ENCODE measurements around the gene TNPO3. TPM values are rescaled to one million over a fixed set of nuclear protein-coding genes. Genes with fewer than 3 reads are reported as not detected.
"Not testable (repeated sequence)": the region's sequence is repeated elsewhere in the genome, so short reads cannot be mapped to it uniquely, and the experiment has no call there.

Gene TNPO3
- total RNA-seq, 2 donors from 2014 or later, result 36.8 to 46.6 TPM

DNA sequence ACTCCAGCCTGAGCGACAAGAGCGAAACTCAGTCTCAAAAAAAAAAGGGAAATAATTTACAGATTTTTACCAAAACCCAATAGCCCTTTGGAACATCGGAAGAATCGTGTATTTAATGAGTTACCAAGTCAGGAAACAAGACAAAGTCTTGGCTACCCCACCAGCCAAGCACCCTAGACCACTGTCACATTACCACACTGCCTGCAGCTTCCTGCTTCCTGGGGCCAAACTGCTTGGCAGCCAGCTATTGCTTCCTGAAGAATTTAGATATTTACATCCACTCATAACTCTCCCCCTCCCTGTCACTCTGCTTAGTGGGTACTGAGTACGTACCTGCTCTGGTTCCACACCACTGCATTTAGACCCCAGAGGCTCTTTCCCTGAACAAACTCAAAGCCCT lies 14.1 kb upstream of the TNPO3 start:
- Histone ChIP-seq H3K9ac (ENCODE audit: low read depth in 2 of 2, low read length in 2 of 2) (no peak overlapping the region), H3K4me3 (no peak overlapping the region), H3K4me1 (no peaks in the 10 kb centered on the region), H3K9me3 (no peaks in the 10 kb centered on the region), H3K27me3 (no peaks in the 10 kb centered on the region), H3K27ac (no peak overlapping the region), H3K36me3 (no peaks in the 10 kb centered on the region)
- no peak for DNase-seq
- no peak for TF ChIP-seq CTCF (IDR thresholded peaks at IDR 0.05)
- intact Hi-C loops (cut with DNase I), result no loop called here

GRCh38 chr7:129067943-129068548 lies 13.1 kb upstream of the TNPO3 start:
- Histone ChIP-seq H3K4me3 (no peak overlapping the region), H3K4me1 (no peaks in the 10 kb centered on the region), H3K9ac (ENCODE audit: low read depth in 2 of 2, low read length in 2 of 2) (no peak overlapping the region), H3K9me3 (no peaks in the 10 kb centered on the region), H3K36me3 (no peaks in the 10 kb centered on the region), H3K27ac (no peak overlapping the region), H3K27me3 (no peaks in the 10 kb centered on the region)
- intact Hi-C loops (cut with DNase I), result no loop called here
- TF ChIP-seq CTCF (IDR thresholded peaks at IDR 0.05), result no peak
- no peak for DNase-seq

DNA sequence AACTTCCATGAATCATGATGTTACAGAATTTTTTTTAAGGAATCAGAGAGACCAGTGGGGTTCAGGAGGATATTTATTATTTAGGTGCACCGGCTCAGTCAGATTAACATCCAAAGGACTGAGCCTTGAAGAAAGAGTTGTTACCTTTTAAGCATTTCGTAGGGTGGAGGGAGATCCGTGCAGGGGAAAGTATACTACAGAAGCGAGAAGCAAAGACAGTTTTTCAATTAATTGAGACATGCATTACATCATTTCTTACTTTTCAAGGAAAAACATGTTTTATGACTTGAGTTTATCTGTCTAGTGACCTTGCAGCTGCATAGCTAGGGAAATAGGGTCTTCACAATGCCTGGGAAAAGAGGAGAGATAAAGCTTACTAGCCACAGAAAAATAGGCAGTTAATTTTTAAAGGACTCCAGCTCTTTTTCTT lies 12.2 kb upstream of the TNPO3 start:
- H3K36me3 ChIP-seq, result not testable (repeated sequence)

DNA sequence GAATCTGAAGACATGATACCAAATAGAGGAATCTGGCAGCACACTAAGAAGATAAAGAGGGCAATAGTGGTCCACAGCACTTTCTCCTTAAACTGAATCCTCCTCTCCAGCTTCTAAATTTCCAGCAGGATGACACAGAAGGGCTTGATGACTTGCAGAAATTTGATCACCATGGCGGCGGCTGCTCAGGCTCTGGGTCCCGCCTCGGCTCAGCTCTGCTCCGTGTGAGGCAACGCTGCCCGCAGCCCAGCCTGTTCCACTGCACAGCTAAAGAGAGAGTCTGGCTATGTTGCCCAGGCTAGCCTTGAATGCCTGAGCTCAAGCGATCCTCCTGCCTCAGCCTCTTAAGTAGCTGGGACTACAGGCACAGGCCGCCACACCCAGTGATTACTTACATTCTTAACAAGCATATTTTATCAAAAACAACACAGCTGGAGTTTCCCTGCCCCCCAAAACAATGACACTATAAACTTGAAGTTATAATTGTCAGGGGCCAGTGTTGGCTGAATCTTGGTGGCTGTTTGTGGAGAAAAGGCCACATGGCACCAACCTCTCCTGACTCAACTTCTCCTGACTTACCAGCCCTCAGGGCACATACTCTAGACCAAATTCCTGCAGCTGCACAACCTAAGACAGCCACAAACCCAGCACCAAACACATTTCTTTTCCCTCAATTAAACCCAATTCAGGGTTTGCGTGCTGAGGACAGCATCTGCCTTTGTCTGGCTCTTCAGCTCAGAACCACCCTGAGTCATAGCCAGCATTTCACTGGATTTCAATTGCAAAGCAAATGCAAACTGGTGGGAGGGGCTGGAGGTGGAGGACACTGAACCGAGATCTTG lies 11.6 kb upstream of the TNPO3 start:
- no peak overlapping the region for H3K4me3 ChIP-seq
- TF ChIP-seq CTCF (IDR thresholded peaks at IDR 0.05), result no peak
- H3K36me3 ChIP-seq, result no peaks in the 10 kb centered on the region
- H3K4me1 ChIP-seq, result no peaks in the 10 kb centered on the region
- H3K9ac ChIP-seq (ENCODE audit: low read depth in 2 of 2, low read length in 2 of 2), result no peak overlapping the region
- DNase-seq, result no peak
- no peaks in the 10 kb centered on the region for H3K9me3 ChIP-seq
- H3K27me3 ChIP-seq, result no peaks in the 10 kb centered on the region
- intact Hi-C loops (cut with DNase I), result no loop called here
- H3K27ac ChIP-seq, result no peak overlapping the region

More for the DNA sequence above, 12.2 kb upstream of the TNPO3 start:
- H3K9ac ChIP-seq (ENCODE audit: low read depth in 2 of 2, low read length in 2 of 2); H3K4me1 ChIP-seq; H3K27me3 ChIP-seq; intact Hi-C loops (cut with DNase I); DNase-seq; H3K9me3 ChIP-seq; H3K4me3 ChIP-seq; H3K27ac ChIP-seq: not testable (repeated sequence)

- Histone ChIP-seq H3K4me3 (no peak overlapping the region), H3K27me3 (no peaks in the 10 kb centered on the region), H3K9ac (ENCODE audit: low read depth in 2 of 2, low read length in 2 of 2) (no peak overlapping the region), H3K27ac (no peak overlapping the region), H3K36me3 (no peaks in the 10 kb centered on the region), H3K9me3 (no peaks in the 10 kb centered on the region), H3K4me1 (no peaks in the 10 kb centered on the region)
- no peak for DNase-seq
- intact Hi-C loops (cut with DNase I), result no loop called here
- TF ChIP-seq CTCF (IDR thresholded peaks at IDR 0.05), result no peak
Measured at GRCh38 chr7:129055861-129056464, 1.1 kb upstream of the TNPO3 start.
